Activated T-helper 17 cell treated with anti-CD3 and anti-CD28 coated beads, Interleukin-2, amount 50 U/mL, for 72 hours (primary cell): ENCODE measurements around the gene HASPIN. TPM values are rescaled to one million over a fixed set of nuclear protein-coding genes. Genes with fewer than 3 reads are reported as not detected.

ENCODE experiments used
- total RNA-seq, 2 donors: library from RNA; stranded (reverse); gene quantifications; one replicate each; pipeline ENCODE4 v1.2.3, GENCODE V29; 2022

Gene HASPIN
- total RNA-seq, 2 donors from 2014 or later: 12.4 to 21.5 TPM

Other genes starting within 250 kb of the HASPIN start
- under 1 TPM in 1 of 2 donors, not detected in 1; 0.05 TPM for gene ASPA, start 247.9 kb upstream of the HASPIN start, total RNA-seq
- 1 to 10 TPM in 1 of 2 donors, under 1 TPM in 1; 0.86 to 3.5 TPM for gene TRPV3, start 166.1 kb upstream of the HASPIN start, total RNA-seq
- gene TRPV1, start 114.5 kb upstream of the HASPIN start, total RNA-seq: 1 to 10 TPM; 3.7 to 3.9 TPM
- 10 to 100 TPM in 1 of 2 donors, 1 to 10 TPM in 1; 10.0 to 12.3 TPM for gene SHPK, start 87.7 kb upstream of the HASPIN start, total RNA-seq
- 10 to 100 TPM; 11.2 to 11.8 TPM for gene CTNS, start 87.1 kb upstream of the HASPIN start, total RNA-seq
- 10 to 100 TPM; 13.0 to 15.1 TPM for gene TAX1BP3, start 55.3 kb upstream of the HASPIN start, total RNA-seq
- 10 to 100 TPM; 28.9 to 58.8 TPM for gene EMC6, start 55.1 kb upstream of the HASPIN start, total RNA-seq
- 10 to 100 TPM; 22.0 to 74.3 TPM for gene P2RX5, start 27.7 kb upstream of the HASPIN start, total RNA-seq
- gene ITGAE, start 77.3 kb downstream of the HASPIN start, total RNA-seq: 10 to 100 TPM; 24.2 to 43.2 TPM
- gene NCBP3, start 122.3 kb downstream of the HASPIN start, total RNA-seq: 10 to 100 TPM; 30.8 to 40.4 TPM
- gene CAMKK1, start 169.2 kb downstream of the HASPIN start, total RNA-seq: 1 to 10 TPM; 4.0 to 4.9 TPM
- gene P2RX1, start 192.6 kb downstream of the HASPIN start, total RNA-seq: 1 to 10 TPM in 1 of 2 donors, not detected in 1; 1.6 TPM
- 100 to 1,000 TPM in 1 of 2 donors, 10 to 100 TPM in 1; 81.5 to 153 TPM for gene ATP2A3, start 240.5 kb downstream of the HASPIN start, total RNA-seq